ENCODE data around the gene ENC1.

GRCh38 chr5:74685979-74686631 lies 45.6 kb upstream of the ENC1 start:
- no peak for TF ChIP-seq CTCF (IDR thresholded peaks at IDR 0.05; ENCODE audit: low read length)
- TF ChIP-seq EZH2 (IDR thresholded peaks at IDR 0.05; ENCODE audit: borderline replicate concordance, low read length) = no peak
